Erythroblast (primary cell): ENCODE measurements around the gene MTFR1L.

ENCODE experiments used
- DNase-seq, 2 experiments: peaks; one replicate each; lab custom pipeline; 2025; lab: John Stamatoyannopoulos, UW
- GATA1 ChIP-seq: IDR thresholded peaks from 2 replicates; pipeline ENCODE4 v1.6.1; 2011; ENCODE audit warnings: low read depth, mild to moderate bottlenecking, control low read depth, low read length, moderate library complexity
- POLR2A ChIP-seq: IDR thresholded peaks from 2 replicates; pipeline ENCODE4 v1.6.1; 2011; ENCODE audit warnings: mild to moderate bottlenecking, low read length

Gene MTFR1L

GRCh38 chr1:25816112-25816718 lies 3.5 kb upstream of the MTFR1L start:
- no peak for DNase-seq
- no peak for TF ChIP-seq GATA1
- no peak for TF ChIP-seq POLR2A

GRCh38 chr1:25817840-25818501 lies 1.8 kb upstream of the MTFR1L start:
- no peak for TF ChIP-seq POLR2A
- no peak for TF ChIP-seq GATA1
- no peak for DNase-seq

- no peak for TF ChIP-seq GATA1
- no peak for TF ChIP-seq POLR2A
- no peak for DNase-seq
These were observed 1.2 kb upstream of the MTFR1L start for GRCh38 chr1:25818569-25818968.

- DNase-seq: peak in 1 of 2 experiments; percentile 81
- no peak for TF ChIP-seq GATA1
These were observed 725 bp downstream of the MTFR1L start for GRCh38 chr1:25820247-25821111.

GRCh38 chr1:25821112-25821476 lies 1.3 kb downstream of the MTFR1L start:
- peak; percentile 21 for TF ChIP-seq POLR2A
- no peak for TF ChIP-seq GATA1
- no peak for DNase-seq

- no peak for TF ChIP-seq POLR2A
- TF ChIP-seq GATA1: no peak
These were observed 1.9 kb downstream of the MTFR1L start for GRCh38 chr1:25821630-25822091.

GRCh38 chr1:25825605-25826004 lies 5.9 kb downstream of the MTFR1L start:
- peak in 1 of 2 experiments; percentile 11 for DNase-seq
- TF ChIP-seq POLR2A (no peak), GATA1 (no peak)

More at GRCh38 chr1:25821630-25822091, 1.9 kb downstream of the MTFR1L start:
- DNase-seq: peak in 1 of 2 experiments; percentile 38

GRCh38 chr1:25826571-25826970 lies 6.8 kb downstream of the MTFR1L start:
- TF ChIP-seq GATA1: no peak
- TF ChIP-seq POLR2A: no peak
- no peak for DNase-seq

GRCh38 chr1:25828491-25828890 lies 8.7 kb downstream of the MTFR1L start:
- TF ChIP-seq GATA1 (no peak), POLR2A (no peak)
- no peak for DNase-seq

GRCh38 chr1:25829046-25829445 lies 9.3 kb downstream of the MTFR1L start:
- no peak for DNase-seq
- TF ChIP-seq POLR2A: no peak
- no peak for TF ChIP-seq GATA1

GRCh38 chr1:25831569-25832196 lies 11.9 kb downstream of the MTFR1L start:
- TF ChIP-seq POLR2A: no peak
- no peak for TF ChIP-seq GATA1
- DNase-seq: no peak

- TF ChIP-seq GATA1: no peak
- no peak for TF ChIP-seq POLR2A
- DNase-seq: peak in 1 of 2 experiments; percentile 14
These were observed 12.7 kb downstream of the MTFR1L start for GRCh38 chr1:25832336-25833037.

- DNase-seq: no peak
- TF ChIP-seq POLR2A (no peak), GATA1 (no peak)
These were observed 13.4 kb downstream of the MTFR1L start for GRCh38 chr1:25833158-25833557.
